NCI-H146 treated with DMSO at 0.1 percent for 48 hours (cell line): Measurements from ENCODE around the gene JPT2.
"Not testable (repeated sequence)": the region's sequence is repeated elsewhere in the genome, so short reads cannot be mapped to it uniquely, and the experiment has no call there.

ENCODE experiments used
- DNase-seq: peaks from one replicate; lab custom pipeline; 2025; ENCODE audit not compliant: unreplicated experiment; lab: John Stamatoyannopoulos, UW

JPT2 gene

DNA sequence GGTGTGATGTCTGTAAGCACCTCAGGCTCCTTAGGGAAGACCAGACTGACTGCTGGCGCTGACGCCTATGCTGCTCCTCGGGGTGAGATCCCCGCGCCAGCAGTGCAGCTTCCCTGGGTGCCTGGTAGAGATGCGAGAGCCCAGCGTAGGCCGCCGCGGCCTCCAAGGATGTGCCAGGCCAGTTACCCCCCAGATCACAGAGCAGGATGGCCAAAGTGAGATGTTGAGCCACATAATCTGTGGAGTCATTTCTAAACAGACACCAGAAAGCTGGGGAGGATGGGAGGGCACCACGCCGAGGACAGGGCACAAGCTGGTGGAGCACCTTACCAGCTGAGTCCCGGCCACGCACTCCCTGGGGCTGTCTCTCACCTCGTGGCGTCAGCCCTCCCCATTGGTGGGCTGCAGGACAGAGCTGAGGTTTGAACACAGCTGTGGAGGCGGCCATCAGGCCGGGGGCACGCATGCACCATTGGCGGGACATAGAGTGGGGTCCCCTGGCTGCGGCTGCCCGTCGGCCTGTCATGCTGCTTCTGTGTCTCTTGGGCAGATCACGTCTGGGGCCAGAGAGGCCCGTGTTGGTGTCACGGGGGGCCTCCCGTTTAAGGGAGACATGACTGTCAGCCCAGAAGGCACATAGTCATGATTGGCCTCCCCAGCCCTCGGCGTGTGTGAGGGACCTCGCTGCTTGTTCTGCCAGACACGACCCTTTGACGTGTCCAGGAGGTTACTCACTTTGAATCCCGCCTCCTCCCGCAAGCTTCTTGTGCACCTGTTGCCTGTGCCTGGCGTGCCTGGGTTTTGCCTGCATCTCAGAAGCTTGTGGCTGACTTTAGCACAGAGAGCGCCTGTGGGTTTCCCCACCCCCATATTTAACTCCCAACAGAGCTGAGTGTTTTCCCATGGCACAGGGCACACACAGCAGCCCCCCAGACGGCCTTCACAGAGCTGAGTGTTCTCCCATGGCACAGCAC is 49.9 kb downstream of the JPT2 start:
- no peak for DNase-seq

DNA sequence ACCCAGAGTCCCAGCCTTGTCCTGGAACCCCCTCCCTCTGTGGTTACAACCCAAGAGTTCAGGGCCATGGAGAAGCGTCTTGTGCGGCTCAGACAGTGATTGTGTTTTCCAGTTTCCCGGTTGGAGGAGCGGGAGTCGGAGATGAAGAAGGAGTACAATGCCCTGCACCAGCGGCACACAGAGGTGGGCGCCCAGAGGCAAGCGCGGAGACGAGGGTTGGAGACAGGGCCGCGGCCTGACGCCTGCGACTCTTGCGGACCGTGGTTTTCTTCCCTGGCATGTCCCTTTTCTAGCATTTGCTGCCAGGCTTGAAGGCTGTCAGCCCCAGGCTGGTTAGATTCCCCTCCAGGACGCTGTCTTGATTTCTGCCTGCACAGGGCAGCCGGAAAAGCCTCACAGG is 50.9 kb downstream of the JPT2 start:
- DNase-seq: no peak

DNA sequence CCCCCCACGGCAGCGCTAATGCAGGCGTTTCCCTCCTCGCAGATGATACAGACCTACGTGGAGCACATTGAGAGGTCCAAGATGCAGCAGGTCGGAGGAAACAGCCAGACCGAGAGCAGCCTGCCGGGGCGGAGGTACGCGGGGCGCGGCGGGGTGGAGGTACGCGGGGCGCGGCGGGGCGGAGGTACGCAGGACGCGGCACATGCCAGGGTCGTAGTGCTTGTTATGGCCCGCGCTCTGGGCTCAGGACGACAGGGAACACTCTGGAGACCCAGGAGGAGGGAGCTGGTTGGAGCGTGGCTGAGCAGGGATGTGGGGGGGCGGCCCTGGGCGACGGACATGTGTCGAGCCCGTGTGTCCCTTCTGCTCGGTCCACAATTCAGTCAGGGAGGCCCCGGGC is 51.4 kb downstream of the JPT2 start:
- no peak for DNase-seq

DNA sequence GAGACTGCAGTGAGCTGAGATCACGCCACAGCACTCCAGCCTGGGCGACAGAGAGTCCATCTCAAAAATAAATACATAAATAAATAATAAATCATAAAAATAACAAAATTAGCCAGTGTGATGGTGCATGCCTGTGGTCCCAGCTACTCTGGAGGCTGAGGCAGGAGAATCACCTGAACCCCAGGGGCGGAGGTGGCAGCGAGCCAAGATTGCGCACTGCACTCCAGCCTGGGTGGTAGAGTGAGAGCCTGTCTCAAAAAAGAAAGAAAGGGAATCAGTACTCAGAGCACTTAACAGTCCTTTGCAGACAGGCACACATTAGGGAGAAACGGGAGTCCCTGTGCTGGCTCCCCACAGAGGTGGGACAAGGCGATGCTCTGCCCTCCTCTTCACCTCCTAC is 53.0 kb downstream of the JPT2 start:
- DNase-seq: no peak

- no peak for DNase-seq
Observed at GRCh38 chr16:1731603-1732002, 53.5 kb downstream of the JPT2 start.

GRCh38 chr16:1732071-1732470 is 54.0 kb downstream of the JPT2 start:
- no peak for DNase-seq

DNA sequence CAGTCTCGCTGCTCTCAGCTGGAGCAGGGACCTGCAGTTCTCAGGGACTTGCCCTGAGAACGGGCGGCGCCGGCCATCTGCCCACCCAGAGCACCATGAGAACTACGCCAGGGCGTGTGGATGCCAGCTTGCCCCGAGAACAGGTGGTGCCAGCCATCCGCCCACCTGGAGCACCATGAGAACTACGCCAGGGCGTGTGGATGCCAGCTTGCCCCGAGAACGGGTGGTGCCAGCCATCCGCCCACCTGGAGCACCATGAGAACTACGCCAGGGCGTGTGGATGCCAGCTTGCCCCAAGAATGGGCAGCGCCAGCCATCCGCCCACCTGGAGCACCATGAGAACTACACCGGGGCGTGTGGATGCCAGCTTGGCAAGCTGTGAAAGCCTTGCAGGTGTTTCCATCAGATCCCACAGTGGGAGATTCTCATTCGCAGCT is 54.5 kb downstream of the JPT2 start:
- DNase-seq: not testable (repeated sequence)

GRCh38 chr16:1734123-1734522 is 56.0 kb downstream of the JPT2 start:
- DNase-seq: no peak

- no peak for DNase-seq
Observed at GRCh38 chr16:1734816-1735215, 56.7 kb downstream of the JPT2 start.

DNA sequence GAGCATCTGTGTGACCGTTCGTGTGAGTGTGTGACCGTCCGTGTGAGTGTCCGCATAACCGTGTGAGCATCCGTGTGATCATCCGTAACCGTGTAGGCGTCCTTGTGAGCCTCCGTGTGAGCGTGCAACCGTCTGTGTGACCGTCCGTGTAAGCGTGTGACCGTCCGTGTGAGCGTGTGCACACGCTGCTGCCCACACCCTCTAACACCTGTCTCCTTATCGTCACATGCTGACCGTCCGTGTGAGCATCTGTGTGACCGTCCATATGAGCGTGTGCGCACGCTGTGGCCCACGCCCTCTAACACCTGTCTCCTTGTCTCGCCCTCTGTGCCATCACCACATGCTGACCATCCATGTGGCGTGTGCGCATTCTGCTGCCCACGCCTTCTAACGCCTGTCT is 62.2 kb downstream of the JPT2 start:
- DNase-seq: no peak

GRCh38 chr16:1740781-1741490 is 62.9 kb downstream of the JPT2 start:
- no peak for DNase-seq

- DNase-seq: no peak
Observed at GRCh38 chr16:1741553-1742165, 63.6 kb downstream of the JPT2 start.

- DNase-seq: no peak
Observed at GRCh38 chr16:1743376-1744337, 65.6 kb downstream of the JPT2 start.

- DNase-seq: no peak
Observed at GRCh38 chr16:1744338-1744840, 66.3 kb downstream of the JPT2 start.

- DNase-seq: no peak
Observed at GRCh38 chr16:1745181-1745899, 67.3 kb downstream of the JPT2 start.

- DNase-seq: no peak
Observed at GRCh38 chr16:1745900-1746692, 68.0 kb downstream of the JPT2 start.

GRCh38 chr16:1746693-1747195 is 68.7 kb downstream of the JPT2 start:
- no peak for DNase-seq

GRCh38 chr16:1747934-1748333 is 69.9 kb downstream of the JPT2 start:
- DNase-seq: no peak
